Activated naive CD4-positive, alpha-beta T cell treated with anti-CD3 and anti-CD28 coated beads, Interleukin-2, amount 50 U/mL, for 72 hours (primary cell): Measurements from ENCODE around the gene FAM120A. TPM values are rescaled to one million over a fixed set of nuclear protein-coding genes. Genes with fewer than 3 reads are reported as not detected.

ENCODE experiments used
- ATAC-seq, 2 donors: fragments of 150-1000 bp; cut with Tn5 transposase; 2 replicates each; pipeline ENCODE4 v1.10.0; 2021; ENCODE audit warnings: mild to moderate bottlenecking in 2 of 2, moderate library complexity in 2 of 2
- DNase-seq, 2 donors: peaks; one replicate each; pipeline ENCODE4 v3.0.0; 2021 to 2022; ENCODE audit warnings: low spot score in 2 of 2
- H3K27ac Mint-ChIP-seq, 2 donors: one replicate each; pipeline ENCODE4 v1.8.0; 2022; ENCODE audit warnings: mild to moderate bottlenecking in 2 of 2, mixed read lengths in 2 of 2
- H3K36me3 Mint-ChIP-seq, 2 donors: one replicate each; pipeline ENCODE4 v1.8.0; 2022; ENCODE audit warnings: mixed read lengths in 2 of 2
- H3K9me3 Mint-ChIP-seq, 2 donors: one replicate each; pipeline ENCODE4 v1.8.0; 2022; ENCODE audit warnings: mixed read lengths in 2 of 2
- total RNA-seq, 2 donors: library from RNA; stranded (reverse); gene quantifications; one replicate each; pipeline ENCODE4 v1.2.3, GENCODE V29; 2022

FAM120A gene
- total RNA-seq, 2 donors from 2014 or later, result 76.1 to 130 TPM

DNA sequence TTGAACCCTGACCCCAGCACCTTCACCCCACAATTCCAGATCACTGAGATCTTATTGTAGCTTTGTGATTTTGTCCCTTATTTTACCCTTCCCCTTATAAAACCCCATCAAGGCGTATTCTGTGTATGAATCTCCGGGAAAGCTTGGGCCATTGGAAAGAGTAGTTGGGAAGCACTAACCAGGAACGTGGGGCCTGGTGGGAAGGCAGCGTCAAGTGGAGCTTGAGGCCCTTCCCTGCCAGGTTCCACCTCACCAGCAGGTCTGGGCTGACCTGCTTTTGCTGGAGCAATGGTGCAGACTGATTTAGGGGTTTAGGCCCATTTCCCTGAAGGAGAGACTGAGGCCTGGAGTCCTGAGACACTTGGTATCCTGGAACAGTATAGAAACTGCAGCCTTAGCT, 134.2 kb downstream of the FAM120A start:
- Mint-ChIP-seq H3K9me3 (peaks cover 0 to 18% of the 10 kb centered on the region in 2 donors), H3K36me3 (peaks cover 11 to 26% of the 10 kb centered on the region in 2 donors), H3K27ac (no peak overlapping the region)
- no peak for DNase-seq
- no peak for ATAC-seq

DNA sequence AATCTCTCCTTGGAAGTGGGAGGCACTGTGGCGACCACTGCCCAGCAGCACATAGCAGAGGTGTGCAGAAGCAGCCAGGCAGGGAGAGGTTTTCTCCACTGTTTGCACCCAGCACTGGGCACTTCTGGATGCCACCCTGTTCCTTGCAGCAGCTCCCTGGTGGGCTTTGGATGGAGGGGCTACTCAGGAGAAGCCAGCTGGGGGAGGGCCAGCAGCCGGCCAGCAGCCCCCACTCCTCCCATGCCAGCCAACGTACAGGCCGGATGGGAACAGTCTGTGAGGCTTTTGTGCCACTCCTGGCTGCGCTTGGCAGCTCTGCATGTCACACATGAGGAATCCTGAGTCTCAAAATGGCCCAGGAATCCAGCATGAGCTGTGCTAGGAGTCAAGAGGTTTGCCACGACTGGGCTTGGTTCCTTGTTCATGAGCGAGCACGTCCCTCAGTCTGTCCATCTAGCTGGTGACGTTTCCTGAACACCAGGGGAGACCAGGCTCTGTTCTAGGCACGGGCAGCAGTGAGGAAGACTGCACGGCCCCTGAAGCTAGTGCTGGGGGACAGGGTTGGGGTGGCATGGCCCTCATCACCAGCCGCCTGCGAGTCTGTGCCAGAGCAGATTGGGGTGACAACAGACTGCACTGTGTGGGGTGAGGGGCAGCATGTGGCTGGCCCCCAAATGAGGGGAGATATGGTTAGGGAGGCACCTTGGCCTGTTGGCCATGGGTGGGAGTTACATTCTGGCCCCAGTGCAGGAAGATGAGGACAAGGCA, 135.0 kb downstream of the FAM120A start:
- peaks cover 11 to 26% of the 10 kb centered on the region in 2 donors for H3K36me3 Mint-ChIP-seq
- H3K27ac Mint-ChIP-seq, result peak overlapping the region; percentile 40 to 56
- DNase-seq (peak in 1 of 2 donors; percentile 20), ATAC-seq (no peak)
- H3K9me3 Mint-ChIP-seq, result peaks cover 0 to 18% of the 10 kb centered on the region in 2 donors

DNA sequence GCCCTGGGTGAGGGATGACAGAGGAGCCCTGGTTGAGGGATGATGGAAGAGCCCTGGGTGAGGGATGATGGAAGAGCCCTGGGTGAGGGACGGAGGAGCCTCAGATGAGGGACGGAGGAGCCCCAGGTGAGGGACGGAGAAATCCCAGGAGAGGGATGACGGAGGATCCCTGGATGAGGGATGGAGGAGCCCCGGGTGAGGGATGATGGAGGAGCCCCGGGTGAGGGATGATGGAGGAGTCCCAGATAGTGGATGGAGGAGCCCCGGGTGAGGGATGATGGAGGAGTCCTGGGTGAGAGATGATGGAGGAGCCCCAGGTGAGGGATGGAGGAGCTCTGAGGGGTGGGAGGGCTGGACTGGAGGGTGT, 135.8 kb downstream of the FAM120A start:
- peaks cover 0 to 18% of the 10 kb centered on the region in 2 donors for H3K9me3 Mint-ChIP-seq
- ATAC-seq (no peak), DNase-seq (no peak)
- peaks cover 11 to 26% of the 10 kb centered on the region in 2 donors for H3K36me3 Mint-ChIP-seq
- peak overlapping the region in 1 of 2 donors; percentile 40 for H3K27ac Mint-ChIP-seq

GRCh38 chr9:93587651-93588347, 136.3 kb downstream of the FAM120A start:
- Mint-ChIP-seq H3K27ac (no peak overlapping the region), H3K9me3 (peaks cover 0 to 13% of the 10 kb centered on the region in 2 donors), H3K36me3 (peaks cover 11 to 21% of the 10 kb centered on the region in 2 donors)
- peak in 1 of 2 donors; percentile 19 for ATAC-seq
- no peak for DNase-seq

- Mint-ChIP-seq H3K27ac (no peak overlapping the region), H3K36me3 (peaks cover 11 to 16% of the 10 kb centered on the region in 2 donors), H3K9me3 (peaks cover 0 to 9% of the 10 kb centered on the region in 2 donors)
- DNase-seq (no peak), ATAC-seq (no peak)
These were observed 137.4 kb downstream of the FAM120A start for GRCh38 chr9:93588641-93589609.

GRCh38 chr9:93589688-93590087, 138.2 kb downstream of the FAM120A start:
- ATAC-seq (no peak), DNase-seq (no peak)
- Mint-ChIP-seq H3K27ac (peak overlapping the region; percentile 20 to 45), H3K9me3 (peaks cover 0 to 4% of the 10 kb centered on the region in 2 donors), H3K36me3 (peaks cover 5 to 10% of the 10 kb centered on the region in 2 donors)

GRCh38 chr9:93590609-93591234, 139.2 kb downstream of the FAM120A start:
- H3K36me3 Mint-ChIP-seq, result no peaks in the 10 kb centered on the region

DNA sequence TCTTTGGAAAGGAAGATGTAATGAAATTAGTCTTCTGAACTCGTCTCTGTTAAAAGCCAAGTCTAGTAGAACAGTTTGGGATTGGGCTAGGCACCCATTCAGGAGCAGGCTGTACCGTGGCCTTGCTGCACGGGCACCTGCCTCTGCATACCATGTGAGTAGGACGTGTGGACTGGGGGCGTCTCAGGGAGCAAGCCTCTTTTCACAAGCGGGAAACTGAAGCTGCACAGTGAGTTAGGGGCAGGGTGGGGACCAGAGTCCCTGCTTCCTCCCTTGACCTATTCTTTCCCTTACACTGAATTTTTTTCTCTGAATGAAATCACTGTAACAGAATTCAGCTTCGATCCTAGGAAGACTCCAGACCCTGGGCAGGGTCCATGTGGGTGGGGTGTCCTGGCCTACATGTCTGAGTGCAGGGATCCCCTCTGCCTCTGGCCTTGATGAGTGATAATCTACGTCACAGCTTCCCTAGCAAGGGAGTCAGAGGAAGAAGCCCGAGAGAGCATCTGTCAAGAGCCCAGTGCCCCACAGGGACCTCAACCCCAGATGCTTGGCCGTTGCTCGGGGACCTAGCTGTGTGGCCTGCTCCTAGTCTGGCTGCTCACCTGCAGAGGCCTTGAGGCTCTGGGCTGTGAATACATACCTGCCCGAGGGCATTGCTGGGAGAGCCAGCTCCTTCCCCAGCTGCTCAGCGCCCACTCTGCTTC, 140.0 kb downstream of the FAM120A start:
- peak overlapping the region in 1 of 2 donors; percentile 80 for H3K27ac Mint-ChIP-seq
- ATAC-seq (no peak), DNase-seq (no peak)
- no peaks in the 10 kb centered on the region for H3K9me3 Mint-ChIP-seq
- no peaks in the 10 kb centered on the region for H3K36me3 Mint-ChIP-seq

More at GRCh38 chr9:93590609-93591234, 139.2 kb downstream of the FAM120A start:
- Mint-ChIP-seq H3K27ac (peak overlapping the region in 1 of 2 donors; percentile 74), H3K9me3 (no peaks in the 10 kb centered on the region)
- ATAC-seq (no peak), DNase-seq (no peak)

- Mint-ChIP-seq H3K27ac (peak overlapping the region in 1 of 2 donors; percentile 80), H3K9me3 (no peaks in the 10 kb centered on the region), H3K36me3 (no peaks in the 10 kb centered on the region)
- no peak for DNase-seq
- ATAC-seq, result no peak
These were observed 140.6 kb downstream of the FAM120A start for GRCh38 chr9:93592008-93592642.

DNA sequence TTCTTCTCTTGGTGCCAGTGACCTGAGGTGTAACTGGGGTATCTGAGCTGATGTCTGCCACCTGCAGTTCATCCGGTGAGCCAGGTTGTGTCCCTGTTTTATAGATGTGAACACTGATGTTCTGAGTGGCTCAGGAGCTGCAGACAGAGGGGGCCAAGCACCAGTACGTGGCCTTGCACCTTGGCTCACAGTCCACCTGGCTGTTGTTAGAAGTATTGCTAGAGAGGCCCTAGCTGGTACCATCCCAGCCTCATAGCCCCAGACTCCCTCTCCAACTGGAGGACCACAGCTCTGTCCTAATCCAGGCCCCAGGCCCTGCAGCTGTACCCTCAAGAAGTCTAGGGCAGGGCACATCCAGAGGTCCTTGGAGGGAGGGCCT, 141.1 kb downstream of the FAM120A start:
- ATAC-seq (peak in 1 of 2 donors; percentile 34), DNase-seq (no peak)
- H3K9me3 Mint-ChIP-seq, result no peaks in the 10 kb centered on the region
- H3K36me3 Mint-ChIP-seq, result no peaks in the 10 kb centered on the region
- H3K27ac Mint-ChIP-seq, result no peak overlapping the region

DNA sequence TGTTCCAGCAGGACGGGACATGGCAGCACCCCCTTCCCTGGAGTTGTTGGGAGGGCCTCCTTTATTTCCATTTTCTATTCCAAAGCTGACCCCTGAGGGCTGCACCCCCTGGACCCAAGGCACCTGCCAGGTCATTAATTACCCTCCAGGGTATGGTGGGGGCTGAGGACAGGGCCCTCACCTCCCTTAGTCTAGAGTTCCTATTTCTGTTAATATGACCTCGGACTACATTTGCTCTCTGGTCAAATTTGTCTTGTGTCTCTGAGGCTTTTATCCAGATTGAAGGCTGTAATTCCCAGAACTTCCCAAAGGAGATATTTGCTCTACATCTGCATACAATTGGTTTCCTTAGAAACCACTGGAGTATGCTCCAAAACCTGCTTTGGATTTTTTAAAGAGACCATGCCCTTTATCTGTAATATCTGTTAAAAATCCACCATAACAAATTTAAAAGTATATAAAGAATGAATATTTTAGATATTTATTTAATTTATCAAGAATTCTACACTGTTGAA, 141.7 kb downstream of the FAM120A start:
- DNase-seq, result no peak
- H3K27ac Mint-ChIP-seq, result no peak overlapping the region
- H3K9me3 Mint-ChIP-seq, result no peaks in the 10 kb centered on the region
- no peak for ATAC-seq
- no peaks in the 10 kb centered on the region for H3K36me3 Mint-ChIP-seq

GRCh38 chr9:93594041-93594756, 142.7 kb downstream of the FAM120A start:
- Mint-ChIP-seq H3K27ac (no peak overlapping the region), H3K9me3 (no peaks in the 10 kb centered on the region), H3K36me3 (no peaks in the 10 kb centered on the region)
- no peak for ATAC-seq
- no peak for DNase-seq

DNA sequence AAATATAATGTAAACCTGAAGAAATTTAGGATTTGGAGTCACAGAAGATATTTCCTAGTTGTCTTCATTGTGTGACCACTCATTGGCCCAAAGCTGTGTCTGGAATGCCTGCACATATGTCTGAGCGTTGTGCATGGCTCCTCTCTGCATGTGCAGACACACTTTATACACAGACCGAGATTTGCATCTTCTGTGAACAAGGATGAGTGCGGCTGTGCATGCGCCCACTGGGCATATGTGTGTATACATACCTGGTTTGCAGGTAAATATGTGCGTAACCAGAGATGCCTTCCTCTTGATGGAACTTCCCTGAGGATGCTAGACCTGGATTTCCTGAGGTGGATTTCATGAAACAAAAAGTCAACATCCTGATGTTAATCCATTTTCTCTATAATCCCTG, 144.0 kb downstream of the FAM120A start:
- no peak overlapping the region for H3K27ac Mint-ChIP-seq
- ATAC-seq, result no peak
- no peaks in the 10 kb centered on the region for H3K36me3 Mint-ChIP-seq
- DNase-seq, result no peak
- no peaks in the 10 kb centered on the region for H3K9me3 Mint-ChIP-seq

- H3K27ac Mint-ChIP-seq, result no peak overlapping the region
- no peaks in the 10 kb centered on the region for H3K36me3 Mint-ChIP-seq
- no peaks in the 10 kb centered on the region for H3K9me3 Mint-ChIP-seq
These were observed 144.4 kb downstream of the FAM120A start for GRCh38 chr9:93595861-93596365.

More at GRCh38 chr9:93595861-93596365, 144.4 kb downstream of the FAM120A start:
- no peak for ATAC-seq
- no peak for DNase-seq
